Endothelial cell (in vitro differentiated cells): ENCODE results near the gene N4BP2L1. TPM values are rescaled to one million over a fixed set of nuclear protein-coding genes. Genes with fewer than 3 reads are reported as not detected.

Experiments
- DNase-seq: peaks from one replicate; pipeline ENCODE4 v3.0.0; 2021; ENCODE audit warnings: low spot score
- H3K27ac Mint-ChIP-seq: one replicate; pipeline ENCODE4 v1.8.0; 2021; ENCODE audit warnings: mixed read lengths, inconsistent platforms; ENCODE audit not compliant: unreplicated experiment
- H3K27me3 Mint-ChIP-seq: one replicate; pipeline ENCODE4 v1.8.0; 2021; ENCODE audit warnings: mild to moderate bottlenecking, moderate library complexity, mixed read lengths, inconsistent platforms; ENCODE audit not compliant: unreplicated experiment
- H3K36me3 Mint-ChIP-seq: one replicate; pipeline ENCODE4 v1.8.0; 2021; ENCODE audit warnings: mild to moderate bottlenecking, low read depth, mixed read lengths, inconsistent platforms; ENCODE audit not compliant: unreplicated experiment
- H3K4me1 Mint-ChIP-seq: one replicate; pipeline ENCODE4 v1.8.0; 2021; ENCODE audit warnings: mild to moderate bottlenecking, mixed read lengths, inconsistent platforms; ENCODE audit not compliant: unreplicated experiment
- H3K4me3 Mint-ChIP-seq: one replicate; pipeline ENCODE4 v1.8.0; 2021; ENCODE audit warnings: mild to moderate bottlenecking, mixed read lengths, inconsistent platforms; ENCODE audit not compliant: unreplicated experiment
- H3K9me3 Mint-ChIP-seq: one replicate; pipeline ENCODE4 v1.8.0; 2021; ENCODE audit warnings: mixed read lengths, inconsistent platforms; ENCODE audit not compliant: unreplicated experiment
- total RNA-seq: library from RNA; stranded (reverse); fragmentation: NEBNext Ultra II Directional; extraction: Animal tissue kit (Norgen Biotek cat#: 25700); gene quantifications from one replicate; pipeline ENCODE4 v1.2.1, GENCODE V29; 2021; ENCODE audit not compliant: unreplicated experiment
- TF ChIP-seq, protein P1 (sequence below): fragments of 200-600 bp; sonication (generic); IDR thresholded peaks from one replicate; pipeline ENCODE4 v1.5.0; 2021; ENCODE audit warnings: antibody characterized with exemption; ENCODE audit not compliant: unreplicated experiment

The N4BP2L1 gene
- total RNA-seq, 1 donor from 2014 or later, result 4.2 TPM

DNA sequence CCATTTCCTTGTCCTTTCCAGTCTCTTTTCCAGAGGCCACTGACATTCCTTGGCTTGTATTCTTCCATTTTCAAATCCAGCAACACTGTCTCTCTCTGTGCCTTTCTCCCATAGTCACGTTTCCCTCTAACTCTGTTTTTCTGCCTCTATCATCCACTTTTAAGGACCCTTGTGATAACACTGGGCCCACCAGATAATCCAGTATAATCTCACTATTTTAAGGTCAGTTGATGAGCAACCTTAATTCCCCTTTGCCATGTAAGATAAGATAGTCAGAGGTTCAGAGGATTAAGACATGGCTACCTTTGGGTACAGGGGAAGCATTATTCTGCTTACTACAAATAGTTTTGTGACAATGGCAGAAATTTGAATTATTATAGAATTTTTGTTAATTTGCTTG, 45.7 kb upstream of the N4BP2L1 start:
- peaks cover 2% of the 10 kb centered on the region for H3K36me3 Mint-ChIP-seq
- no peak overlapping the region for H3K4me3 Mint-ChIP-seq
- TF ChIP-seq, protein P1, sequence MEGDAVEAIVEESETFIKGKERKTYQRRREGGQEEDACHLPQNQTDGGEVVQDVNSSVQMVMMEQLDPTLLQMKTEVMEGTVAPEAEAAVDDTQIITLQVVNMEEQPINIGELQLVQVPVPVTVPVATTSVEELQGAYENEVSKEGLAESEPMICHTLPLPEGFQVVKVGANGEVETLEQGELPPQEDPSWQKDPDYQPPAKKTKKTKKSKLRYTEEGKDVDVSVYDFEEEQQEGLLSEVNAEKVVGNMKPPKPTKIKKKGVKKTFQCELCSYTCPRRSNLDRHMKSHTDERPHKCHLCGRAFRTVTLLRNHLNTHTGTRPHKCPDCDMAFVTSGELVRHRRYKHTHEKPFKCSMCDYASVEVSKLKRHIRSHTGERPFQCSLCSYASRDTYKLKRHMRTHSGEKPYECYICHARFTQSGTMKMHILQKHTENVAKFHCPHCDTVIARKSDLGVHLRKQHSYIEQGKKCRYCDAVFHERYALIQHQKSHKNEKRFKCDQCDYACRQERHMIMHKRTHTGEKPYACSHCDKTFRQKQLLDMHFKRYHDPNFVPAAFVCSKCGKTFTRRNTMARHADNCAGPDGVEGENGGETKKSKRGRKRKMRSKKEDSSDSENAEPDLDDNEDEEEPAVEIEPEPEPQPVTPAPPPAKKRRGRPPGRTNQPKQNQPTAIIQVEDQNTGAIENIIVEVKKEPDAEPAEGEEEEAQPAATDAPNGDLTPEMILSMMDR, result no peak
- DNase-seq, result no peak
- H3K27ac Mint-ChIP-seq, result no peak overlapping the region
- no peaks in the 10 kb centered on the region for H3K4me1 Mint-ChIP-seq
- H3K9me3 Mint-ChIP-seq, result no peaks in the 10 kb centered on the region
- H3K27me3 Mint-ChIP-seq, result peaks cover 2% of the 10 kb centered on the region

DNA sequence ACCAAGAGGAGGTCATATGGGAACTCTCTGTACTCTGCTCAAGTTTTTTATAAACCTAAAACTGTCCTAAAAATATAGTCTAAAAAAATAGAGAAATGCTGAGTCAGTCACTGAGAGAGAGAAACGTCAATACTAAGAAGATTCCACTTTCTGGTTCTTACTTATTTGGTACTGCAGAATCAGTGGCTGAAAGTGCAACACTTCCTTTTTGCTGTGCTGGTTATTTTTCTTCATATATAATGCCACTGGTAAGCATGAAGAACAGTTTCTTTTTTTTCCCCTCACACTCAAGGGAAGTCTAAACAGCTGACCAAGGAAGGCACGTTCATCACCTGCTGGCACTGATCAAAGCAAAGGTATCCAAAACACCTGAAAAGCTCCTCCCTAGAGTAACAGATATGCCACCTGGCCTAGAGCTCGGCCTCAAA, 44.3 kb upstream of the N4BP2L1 start:
- Mint-ChIP-seq H3K9me3 (no peaks in the 10 kb centered on the region), H3K27me3 (peaks cover 2% of the 10 kb centered on the region), H3K4me3 (no peak overlapping the region), H3K36me3 (peaks cover 5% of the 10 kb centered on the region), H3K27ac (no peak overlapping the region), H3K4me1 (no peaks in the 10 kb centered on the region)
- TF ChIP-seq, protein P1, result no peak
- no peak for DNase-seq

DNA sequence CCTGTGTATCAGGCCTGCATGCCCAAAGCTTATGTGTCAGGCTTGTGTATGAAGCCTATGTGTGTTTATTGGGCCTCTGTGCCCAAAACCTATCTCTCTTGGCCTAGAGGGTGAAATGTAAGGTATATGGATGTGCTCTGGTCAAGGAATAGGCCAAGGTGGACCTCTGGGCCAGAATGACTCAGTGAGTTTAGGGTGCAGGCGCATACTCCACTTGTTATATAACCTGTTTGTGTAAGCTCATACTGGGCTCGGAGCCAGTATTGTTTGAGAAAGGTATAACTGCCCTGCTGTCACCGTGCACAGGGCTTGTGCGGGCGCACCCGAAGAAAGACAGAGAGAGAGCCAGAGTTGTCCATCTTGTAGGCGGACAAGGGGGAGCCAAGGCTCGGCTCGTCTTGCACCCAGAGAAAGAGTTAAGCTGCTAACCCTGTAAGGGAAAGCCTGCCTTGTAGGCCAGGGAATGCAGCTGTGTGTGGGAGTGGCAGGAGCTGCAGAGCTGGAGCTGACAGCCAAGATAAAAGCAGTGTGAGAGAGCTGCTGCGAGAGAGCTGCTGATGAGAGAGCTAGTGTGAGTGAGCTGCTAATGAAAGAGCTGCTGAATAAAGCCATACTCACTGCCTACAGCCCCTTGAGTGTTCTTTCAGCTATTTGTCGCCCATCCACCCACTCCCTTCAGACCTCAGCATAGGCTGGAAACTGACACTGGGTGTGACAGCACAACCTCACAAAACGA, 43.4 kb upstream of the N4BP2L1 start:
- Mint-ChIP-seq H3K9me3 (no peaks in the 10 kb centered on the region), H3K27me3 (peaks cover 2% of the 10 kb centered on the region), H3K4me1 (no peaks in the 10 kb centered on the region), H3K4me3 (no peak overlapping the region), H3K36me3 (peaks cover 5% of the 10 kb centered on the region), H3K27ac (no peak overlapping the region)
- TF ChIP-seq, protein P1, result no peak
- DNase-seq, result no peak

DNA sequence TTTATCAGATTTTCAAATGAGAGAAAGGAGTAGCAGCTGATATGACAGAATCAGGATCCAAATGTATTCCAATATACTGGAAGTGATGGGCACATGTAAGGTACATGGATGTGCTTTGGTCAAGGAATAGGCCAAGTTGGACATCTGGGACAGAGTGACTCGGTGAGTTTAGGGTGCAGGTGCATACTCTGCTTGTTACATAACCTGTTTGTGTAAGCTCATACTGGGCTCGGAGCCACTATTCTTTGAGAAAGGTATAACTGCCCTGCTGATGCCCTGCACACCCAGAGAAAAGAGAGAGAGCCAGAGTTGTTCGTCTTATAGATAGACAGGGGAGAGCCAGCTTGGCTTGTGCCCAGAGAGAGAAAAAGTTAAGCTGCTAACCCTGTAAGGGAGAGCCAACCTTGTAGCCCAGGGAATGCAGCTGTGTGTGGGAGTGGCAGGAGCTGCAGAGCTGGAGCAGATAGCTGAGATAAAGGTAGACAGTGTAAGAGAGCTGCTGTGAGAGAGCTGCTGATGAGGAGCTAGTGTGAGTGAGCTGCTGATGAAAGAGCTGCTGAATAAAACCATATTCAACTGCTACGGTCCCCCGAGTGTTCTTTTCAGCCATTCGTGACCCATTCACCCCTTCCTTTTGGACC, 40.7 kb upstream of the N4BP2L1 start:
- Mint-ChIP-seq H3K27ac (no peak overlapping the region), H3K4me3 (no peak overlapping the region), H3K36me3 (peaks cover 5% of the 10 kb centered on the region), H3K4me1 (no peaks in the 10 kb centered on the region), H3K27me3 (peaks cover 3% of the 10 kb centered on the region), H3K9me3 (no peaks in the 10 kb centered on the region)
- TF ChIP-seq, protein P1, result no peak
- DNase-seq, result no peak

DNA sequence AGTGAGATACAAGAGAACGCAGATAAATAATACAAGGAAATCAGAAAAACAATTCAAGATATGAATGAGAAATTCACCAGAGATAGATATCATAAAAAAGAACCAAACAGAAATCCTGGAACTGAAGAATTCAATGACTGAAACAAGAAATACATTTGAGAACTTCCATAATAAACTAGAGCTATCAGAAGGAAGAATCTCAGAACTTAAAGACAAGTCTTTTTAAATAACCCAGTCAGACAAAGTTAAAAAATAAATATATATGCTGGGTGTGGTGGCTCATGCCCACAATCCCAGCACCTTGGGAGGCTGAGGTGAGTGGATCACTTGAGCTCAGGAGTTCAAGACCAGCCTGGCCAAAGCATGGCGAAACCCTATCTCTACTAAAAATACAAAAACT, 28.7 kb upstream of the N4BP2L1 start:
- H3K9me3 Mint-ChIP-seq, result no peaks in the 10 kb centered on the region
- H3K27me3 Mint-ChIP-seq, result peaks cover 1% of the 10 kb centered on the region
- no peak for DNase-seq

More for the DNA sequence above, 28.7 kb upstream of the N4BP2L1 start:
- H3K4me1 Mint-ChIP-seq, result no peaks in the 10 kb centered on the region
- no peak overlapping the region for H3K4me3 Mint-ChIP-seq
- peaks cover 5% of the 10 kb centered on the region for H3K36me3 Mint-ChIP-seq
- H3K27ac Mint-ChIP-seq, result no peak overlapping the region
- TF ChIP-seq, protein P1, result no peak
